ENCODE measurements around the gene TEDC2. TPM values are rescaled to one million over a fixed set of nuclear protein-coding genes. Genes with fewer than 3 reads are reported as not detected.

TEDC2 gene
- total RNA-seq, 1 experiment from 2014 or later: 22.6 TPM

- DNase-seq (ENCODE audit: low read depth): no peak
Observed at GRCh38 chr16:2466667-2467527, 7.0 kb downstream of the TEDC2 start.

- peak; percentile 85 for DNase-seq (ENCODE audit: low read depth)
Observed at GRCh38 chr16:2467528-2468232, 7.8 kb downstream of the TEDC2 start.

- peak; percentile 62 for DNase-seq (ENCODE audit: low read depth)
Observed at GRCh38 chr16:2468233-2468724, 8.4 kb downstream of the TEDC2 start.

DNA sequence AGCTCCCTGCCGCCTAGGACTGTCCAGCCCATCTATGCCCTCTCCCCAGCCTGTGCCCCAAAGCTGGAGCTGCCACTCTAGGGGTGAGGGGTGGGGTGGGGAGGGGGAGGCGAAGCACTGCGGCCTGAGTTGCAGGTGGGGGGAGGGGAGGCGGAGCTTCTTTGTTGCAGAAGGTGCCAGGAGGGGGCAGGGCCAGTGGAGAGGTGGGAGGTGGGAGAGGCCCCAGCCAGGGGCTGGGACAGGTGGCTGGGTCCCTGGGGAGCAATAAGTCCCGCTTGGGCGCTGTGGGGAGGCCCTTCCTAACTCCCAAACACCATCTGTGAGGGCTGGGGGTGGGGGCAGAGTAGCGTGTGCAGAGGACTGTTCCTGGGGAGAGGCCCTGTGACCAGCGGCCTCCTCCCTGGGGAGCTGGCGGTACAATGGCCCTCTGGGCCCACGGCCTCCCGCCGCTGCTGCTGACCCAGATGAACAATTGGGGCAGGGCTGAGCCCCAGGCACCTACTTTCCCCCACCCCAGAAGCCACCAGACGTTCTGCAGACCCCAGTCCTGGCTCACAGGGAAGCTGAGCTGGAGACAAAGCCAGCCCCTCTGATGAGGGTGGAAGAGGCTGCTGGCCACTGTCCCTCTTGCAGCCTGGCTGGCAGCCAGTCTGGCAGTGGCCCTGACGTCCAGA is 9.0 kb downstream of the TEDC2 start:
- DNase-seq (ENCODE audit: low read depth): peak; percentile 65

- DNase-seq (ENCODE audit: low read depth): no peak
Observed at GRCh38 chr16:2469399-2470233, 9.7 kb downstream of the TEDC2 start.

- DNase-seq (ENCODE audit: low read depth): no peak
Observed at GRCh38 chr16:2470234-2470601, 10.3 kb downstream of the TEDC2 start.

DNA sequence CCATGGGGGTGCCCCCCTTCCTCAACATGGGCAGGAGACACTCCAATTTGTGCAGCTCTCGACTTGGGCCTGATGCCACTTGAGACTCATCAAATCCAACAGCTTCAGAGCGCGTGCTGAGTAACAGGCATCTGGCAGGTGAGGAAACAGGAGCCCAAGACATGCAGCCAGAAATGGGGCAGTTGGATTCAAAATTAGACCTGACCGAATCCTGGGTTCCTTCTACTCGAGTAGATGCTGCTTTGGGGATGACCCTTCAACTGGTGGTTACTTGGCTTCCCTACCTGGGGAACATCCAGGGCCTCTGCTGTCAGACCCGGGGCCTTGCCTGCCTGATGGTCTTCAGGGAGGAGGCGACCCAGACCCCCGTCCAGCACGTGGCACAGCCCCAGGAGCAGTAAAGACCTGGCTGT is 10.7 kb downstream of the TEDC2 start:
- peak; percentile 48 for DNase-seq (ENCODE audit: low read depth)

DNA sequence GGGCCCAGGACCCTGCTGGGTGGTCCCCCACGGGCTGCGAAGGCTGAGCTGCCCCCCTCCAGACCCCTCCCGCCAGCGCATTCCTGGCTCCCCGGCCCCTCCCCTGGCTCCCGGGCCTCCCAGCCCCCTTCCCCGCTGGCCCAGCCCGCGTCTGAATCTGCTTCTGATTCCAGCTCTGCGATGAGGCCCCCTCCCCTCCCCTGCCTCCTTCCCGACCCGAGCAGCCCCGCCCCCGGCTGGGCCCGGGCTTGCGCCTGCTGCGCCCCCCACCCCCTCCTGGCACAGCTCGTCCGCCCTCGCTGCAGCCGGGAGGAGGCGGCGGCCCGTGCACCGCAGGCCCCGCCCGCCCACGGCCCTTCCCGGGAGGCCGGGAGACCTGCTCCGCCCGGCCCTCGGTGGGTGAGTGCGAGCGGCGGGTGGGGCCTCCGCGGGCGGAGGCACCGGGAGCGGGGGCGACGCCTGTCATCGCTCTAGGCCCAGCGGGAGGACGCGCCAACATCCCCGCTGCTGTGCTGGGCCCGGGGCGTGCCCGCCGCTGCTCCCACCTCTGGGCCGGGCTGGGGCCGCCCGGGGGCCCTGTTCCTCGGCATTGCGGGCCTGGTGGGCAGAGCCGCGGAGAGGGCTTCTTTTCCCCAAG is 11.2 kb downstream of the TEDC2 start, which contains the start of gene NTN3:
TSS of gene NTN3 (plus strand) at position 282 of the 637 bp plus-strand sequence. CDS start 405 bp downstream, outside the sequence.
- DNase-seq (ENCODE audit: low read depth): no peak

- DNase-seq (ENCODE audit: low read depth): no peak
Observed at GRCh38 chr16:2471653-2472487, 12.0 kb downstream of the TEDC2 start.

- no peak for DNase-seq (ENCODE audit: low read depth)
Observed at GRCh38 chr16:2472488-2472864, 12.6 kb downstream of the TEDC2 start.

- DNase-seq (ENCODE audit: low read depth): no peak
Observed at GRCh38 chr16:2472885-2473445, 13.1 kb downstream of the TEDC2 start.

DNA sequence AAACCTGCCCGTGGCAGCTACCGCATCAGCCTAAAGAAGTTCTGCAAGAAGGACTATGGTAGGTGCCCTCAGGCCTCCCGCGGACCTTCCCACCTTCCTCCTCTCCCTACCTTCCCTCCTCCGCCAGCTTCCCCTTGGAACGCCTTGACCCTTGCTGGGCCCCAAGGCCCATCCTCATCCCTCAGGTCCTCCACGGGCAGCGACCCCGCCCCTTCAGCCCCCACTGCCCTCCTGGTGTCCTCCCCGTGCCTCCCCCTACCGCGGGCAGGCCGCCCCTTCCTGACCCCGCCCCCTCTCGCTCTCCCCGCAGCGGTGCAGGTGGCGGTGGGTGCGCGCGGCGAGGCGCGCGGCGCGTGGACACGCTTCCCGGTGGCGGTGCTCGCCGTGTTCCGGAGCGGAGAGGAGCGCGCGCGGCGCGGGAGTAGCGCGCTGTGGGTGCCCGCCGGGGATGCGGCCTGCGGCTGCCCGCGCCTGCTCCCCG is 13.6 kb downstream of the TEDC2 start:
- peak; percentile 43 for DNase-seq (ENCODE audit: low read depth)

- DNase-seq (ENCODE audit: low read depth): peak; percentile 47
Observed at GRCh38 chr16:2473999-2474876, 14.3 kb downstream of the TEDC2 start.

GRCh38 chr16:2474877-2475412 is 15.0 kb downstream of the TEDC2 start, which contains the start of gene TBC1D24:
Gene TBC1D24 (plus strand): TSS chr16:2475127. CDS start chr16:2496149, 21,022 bp downstream.
- DNase-seq (ENCODE audit: low read depth): peak; percentile 79

DNA sequence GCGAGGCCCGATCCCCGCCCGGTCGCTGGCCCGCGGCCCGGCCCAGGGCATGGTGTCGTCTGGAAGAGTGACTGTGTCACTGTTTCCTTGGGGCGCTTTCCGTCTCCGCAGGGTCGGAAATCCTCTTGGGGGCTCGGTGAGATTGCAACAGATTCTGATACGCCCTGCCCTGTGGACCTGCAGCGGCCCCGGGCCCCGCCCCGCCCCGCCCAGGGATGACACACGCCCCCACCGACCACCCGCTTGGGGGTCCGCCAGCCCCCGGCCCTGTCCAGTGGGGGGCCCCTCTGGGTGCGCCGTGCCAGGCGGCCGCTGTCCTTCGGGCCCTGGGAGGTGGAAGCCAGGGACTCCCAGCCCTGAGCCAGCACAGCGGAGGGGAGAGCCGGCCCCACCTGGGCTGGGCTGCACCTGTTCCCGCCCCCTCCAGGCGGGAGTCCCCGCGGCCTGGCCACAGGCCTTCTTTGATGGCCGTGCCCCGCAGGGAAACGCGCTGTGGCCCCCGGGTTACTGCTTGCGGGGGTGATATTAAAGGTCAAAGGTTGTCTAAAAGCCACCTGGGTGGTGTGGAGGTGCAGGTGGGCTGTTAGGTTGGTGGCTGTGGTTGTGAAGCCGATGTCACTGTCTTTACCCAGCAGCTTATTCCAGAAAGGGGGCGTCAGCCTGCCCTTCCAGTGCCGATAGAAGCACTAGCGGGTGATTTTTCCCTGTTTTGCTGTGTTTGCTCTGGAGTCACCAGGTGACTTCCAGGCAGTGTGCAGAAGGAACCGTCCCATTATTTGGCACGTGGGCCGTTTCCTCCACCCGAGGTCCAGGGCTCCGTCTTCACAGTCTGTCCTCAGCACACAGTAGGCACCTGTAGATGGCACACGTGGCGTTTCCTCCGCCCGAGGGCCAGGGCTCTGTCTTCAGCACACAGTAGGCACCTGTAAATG is 15.8 kb downstream of the TEDC2 start:
- no peak for DNase-seq (ENCODE audit: low read depth)

DNA sequence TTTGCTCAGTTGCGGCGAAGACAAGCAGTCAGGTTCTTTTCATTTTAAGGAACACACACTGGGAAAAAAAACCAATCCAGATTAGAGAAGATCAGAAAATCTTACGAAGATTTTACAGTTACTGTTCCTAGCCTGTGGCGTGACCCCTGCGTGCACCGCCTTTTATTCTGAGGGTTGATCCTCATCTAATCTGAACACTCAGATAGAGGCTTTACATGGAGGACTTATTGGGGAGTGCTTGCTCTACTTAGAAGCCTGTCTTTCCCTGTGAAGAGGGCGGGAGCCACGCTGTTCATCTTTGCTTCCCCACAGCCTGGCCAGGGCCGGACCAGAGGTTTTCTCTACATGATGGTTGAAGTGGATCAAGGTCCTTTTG is 16.4 kb downstream of the TEDC2 start:
- no peak for DNase-seq (ENCODE audit: low read depth)

GRCh38 chr16:2476741-2477140 is 16.8 kb downstream of the TEDC2 start:
- DNase-seq (ENCODE audit: low read depth): no peak

Data from M059J (cell line).